Measurements from ENCODE around the gene SCMH1. TPM values are rescaled to one million over a fixed set of nuclear protein-coding genes. Genes with fewer than 3 reads are reported as not detected.

Gene SCMH1
- total RNA-seq, 3 donors from 2014 or later, result 37.0 to 93.4 (median 53.4) TPM

GRCh38 chr1:41086921-41087320 is 155.2 kb downstream of the SCMH1 start:
- Histone ChIP-seq H3K4me3 (no peak overlapping the region), H3K9me3 (no peaks in the 10 kb centered on the region), H3K36me3 (no peaks in the 10 kb centered on the region), H3K27ac (no peak overlapping the region), H3K27me3 (no peaks in the 10 kb centered on the region), H3K4me1 (no peaks in the 10 kb centered on the region)
- DNase-seq (ENCODE audit: low spot score in 2 of 2), result no peak
- TF ChIP-seq POLR2A (IDR thresholded peaks at IDR 0.05) (no peak), POLR2AphosphoS5 (IDR thresholded peaks at IDR 0.05) (no peak), CTCF (IDR thresholded peaks at IDR 0.05) (no peak)
- intact Hi-C loops (cut with DNase I; ENCODE audit: low total_unique reads), result no loop called here

GRCh38 chr1:41078616-41079015 is 163.5 kb downstream of the SCMH1 start:
- no peak for TF ChIP-seq POLR2A (IDR thresholded peaks at IDR 0.05)
- no peak for TF ChIP-seq POLR2AphosphoS5 (IDR thresholded peaks at IDR 0.05)
- TF ChIP-seq CTCF (IDR thresholded peaks at IDR 0.05), result no peak
- Histone ChIP-seq H3K27ac (no peak overlapping the region), H3K36me3 (no peaks in the 10 kb centered on the region), H3K9me3 (no peaks in the 10 kb centered on the region), H3K27me3 (no peaks in the 10 kb centered on the region), H3K4me1 (no peaks in the 10 kb centered on the region), H3K4me3 (no peak overlapping the region)
- DNase-seq (ENCODE audit: low spot score in 2 of 2), result no peak
- intact Hi-C loops (cut with DNase I; ENCODE audit: low total_unique reads), result no loop called here

GRCh38 chr1:41078193-41078592 is 163.9 kb downstream of the SCMH1 start:
- TF ChIP-seq POLR2AphosphoS5 (IDR thresholded peaks at IDR 0.05) (no peak), CTCF (IDR thresholded peaks at IDR 0.05) (no peak), POLR2A (IDR thresholded peaks at IDR 0.05) (no peak)
- H3K4me1 ChIP-seq, result no peaks in the 10 kb centered on the region
- intact Hi-C loops (cut with DNase I; ENCODE audit: low total_unique reads), result no loop called here
- no peaks in the 10 kb centered on the region for H3K27me3 ChIP-seq
- no peaks in the 10 kb centered on the region for H3K36me3 ChIP-seq
- H3K4me3 ChIP-seq, result no peak overlapping the region
- H3K9me3 ChIP-seq, result no peaks in the 10 kb centered on the region
- DNase-seq (ENCODE audit: low spot score in 2 of 2), result no peak
- no peak overlapping the region for H3K27ac ChIP-seq

GRCh38 chr1:41073971-41074370 is 168.1 kb downstream of the SCMH1 start:
- H3K27ac ChIP-seq, result no peak overlapping the region
- H3K4me1 ChIP-seq, result no peaks in the 10 kb centered on the region
- H3K9me3 ChIP-seq, result no peaks in the 10 kb centered on the region
- intact Hi-C loops (cut with DNase I; ENCODE audit: low total_unique reads), result no loop called here
- H3K4me3 ChIP-seq, result no peak overlapping the region
- DNase-seq (ENCODE audit: low spot score in 2 of 2), result no peak
- H3K27me3 ChIP-seq, result no peaks in the 10 kb centered on the region
- H3K36me3 ChIP-seq, result peaks cover 5% of the 10 kb centered on the region
- no peak for TF ChIP-seq POLR2A (IDR thresholded peaks at IDR 0.05)
- no peak for TF ChIP-seq POLR2AphosphoS5 (IDR thresholded peaks at IDR 0.05)
- no peak for TF ChIP-seq CTCF (IDR thresholded peaks at IDR 0.05)

- no peak overlapping the region for H3K27ac ChIP-seq
- TF ChIP-seq POLR2A (IDR thresholded peaks at IDR 0.05) (no peak), POLR2AphosphoS5 (IDR thresholded peaks at IDR 0.05) (no peak), CTCF (IDR thresholded peaks at IDR 0.05) (no peak)
- H3K4me3 ChIP-seq, result no peak overlapping the region
- no peaks in the 10 kb centered on the region for H3K4me1 ChIP-seq
- peaks cover 5% of the 10 kb centered on the region for H3K36me3 ChIP-seq
- no peaks in the 10 kb centered on the region for H3K27me3 ChIP-seq
- intact Hi-C loops (cut with DNase I; ENCODE audit: low total_unique reads), result no loop called here
- DNase-seq (ENCODE audit: low spot score in 2 of 2), result no peak
- no peaks in the 10 kb centered on the region for H3K9me3 ChIP-seq
Measured at GRCh38 chr1:41072051-41072450, 170.1 kb downstream of the SCMH1 start.

Data from breast epithelium (tissue), 4 donors.